Measurements from ENCODE around the gene ELL. TPM values are rescaled to one million over a fixed set of nuclear protein-coding genes. Genes with fewer than 3 reads are reported as not detected.

Gene ELL
- total and polyA plus RNA-seq, 9 of the 15 experiments (the other 6 are each of a cell fraction or from before 2014, with no cell fraction given), result 0.24 to 22.5 (median 4.1) TPM

- no peak for TF ChIP-seq SRSF3 (IDR thresholded peaks at IDR 0.05; ENCODE audit: insufficient read depth, low read length)
- TF ChIP-seq MECOM (CRISPR knock-in tag; IDR thresholded peaks at IDR 0.05), result peak; percentile 11; the same call in 1 of the 2 replicates
- TF ChIP-seq NELFE (IDR thresholded peaks at IDR 0.05; ENCODE audit: insufficient read depth, insufficient read length), result no peak
- no peak for TF ChIP-seq POLR2A (conservative IDR thresholded peaks at IDR 0.05)
- peak; percentile 17; the same call in 1 of the 2 replicates for TF ChIP-seq ZNF143 (CRISPR knock-in tag; IDR thresholded peaks at IDR 0.05)
- TF ChIP-seq, protein P1, sequence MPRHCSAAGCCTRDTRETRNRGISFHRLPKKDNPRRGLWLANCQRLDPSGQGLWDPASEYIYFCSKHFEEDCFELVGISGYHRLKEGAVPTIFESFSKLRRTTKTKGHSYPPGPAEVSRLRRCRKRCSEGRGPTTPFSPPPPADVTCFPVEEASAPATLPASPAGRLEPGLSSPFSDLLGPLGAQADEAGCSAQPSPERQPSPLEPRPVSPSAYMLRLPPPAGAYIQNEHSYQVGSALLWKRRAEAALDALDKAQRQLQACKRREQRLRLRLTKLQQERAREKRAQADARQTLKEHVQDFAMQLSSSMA (CRISPR knock-in tag; IDR thresholded peaks at IDR 0.05), result no peak
- TF ChIP-seq ZNF592 (IDR thresholded peaks at IDR 0.05), result peak; percentile 81
- TF ChIP-seq, protein P2, sequence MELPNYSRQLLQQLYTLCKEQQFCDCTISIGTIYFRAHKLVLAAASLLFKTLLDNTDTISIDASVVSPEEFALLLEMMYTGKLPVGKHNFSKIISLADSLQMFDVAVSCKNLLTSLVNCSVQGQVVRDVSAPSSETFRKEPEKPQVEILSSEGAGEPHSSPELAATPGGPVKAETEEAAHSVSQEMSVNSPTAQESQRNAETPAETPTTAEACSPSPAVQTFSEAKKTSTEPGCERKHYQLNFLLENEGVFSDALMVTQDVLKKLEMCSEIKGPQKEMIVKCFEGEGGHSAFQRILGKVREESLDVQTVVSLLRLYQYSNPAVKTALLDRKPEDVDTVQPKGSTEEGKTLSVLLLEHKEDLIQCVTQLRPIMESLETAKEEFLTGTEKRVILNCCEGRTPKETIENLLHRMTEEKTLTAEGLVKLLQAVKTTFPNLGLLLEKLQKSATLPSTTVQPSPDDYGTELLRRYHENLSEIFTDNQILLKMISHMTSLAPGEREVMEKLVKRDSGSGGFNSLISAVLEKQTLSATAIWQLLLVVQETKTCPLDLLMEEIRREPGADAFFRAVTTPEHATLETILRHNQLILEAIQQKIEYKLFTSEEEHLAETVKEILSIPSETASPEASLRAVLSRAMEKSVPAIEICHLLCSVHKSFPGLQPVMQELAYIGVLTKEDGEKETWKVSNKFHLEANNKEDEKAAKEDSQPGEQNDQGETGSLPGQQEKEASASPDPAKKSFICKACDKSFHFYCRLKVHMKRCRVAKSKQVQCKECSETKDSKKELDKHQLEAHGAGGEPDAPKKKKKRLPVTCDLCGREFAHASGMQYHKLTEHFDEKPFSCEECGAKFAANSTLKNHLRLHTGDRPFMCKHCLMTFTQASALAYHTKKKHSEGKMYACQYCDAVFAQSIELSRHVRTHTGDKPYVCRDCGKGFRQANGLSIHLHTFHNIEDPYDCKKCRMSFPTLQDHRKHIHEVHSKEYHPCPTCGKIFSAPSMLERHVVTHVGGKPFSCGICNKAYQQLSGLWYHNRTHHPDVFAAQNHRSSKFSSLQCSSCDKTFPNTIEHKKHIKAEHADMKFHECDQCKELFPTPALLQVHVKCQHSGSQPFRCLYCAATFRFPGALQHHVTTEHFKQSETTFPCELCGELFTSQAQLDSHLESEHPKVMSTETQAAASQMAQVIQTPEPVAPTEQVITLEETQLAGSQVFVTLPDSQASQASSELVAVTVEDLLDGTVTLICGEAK (IDR thresholded peaks at IDR 0.05), result peak; percentile 89
- TF ChIP-seq, protein P2 (CRISPR knock-in tag; IDR thresholded peaks at IDR 0.05), result no peak
- TF ChIP-seq ZNF24 (IDR thresholded peaks at IDR 0.05), result no peak
- TF ChIP-seq SNIP1 (IDR thresholded peaks at IDR 0.05; ENCODE audit: low read depth), result no peak
- TF ChIP-seq FOXA3 (CRISPR knock-in tag; conservative IDR thresholded peaks at IDR 0.05 in 1 of 2, IDR thresholded peaks at IDR 0.05 in 1 of 2), result no peak
These were observed 43.1 kb downstream of the ELL start (continued) for GRCh38 chr19:18478545-18479311.
